HEK293 (cell line): Measurements from ENCODE around the gene USP5.

Source experiments
- EGR2 ChIP-seq: fragments of 450-650 bp; formaldehyde crosslinking; IDR thresholded peaks from 2 replicates; pipeline ENCODE4 v1.5.1; 2016; ENCODE audit warnings: low read depth, missing biosample characterization, missing genetic modification characterization
- FEZF1 ChIP-seq: fragments of 450-650 bp; formaldehyde crosslinking; IDR thresholded peaks from 2 replicates; pipeline ENCODE4 v1.5.1; 2016; ENCODE audit warnings: missing biosample characterization, missing genetic modification characterization
- GLIS2 ChIP-seq: fragments of 450-650 bp; formaldehyde crosslinking; IDR thresholded peaks from 2 replicates; pipeline ENCODE4 v1.5.1; 2016; ENCODE audit warnings: missing biosample characterization, missing genetic modification characterization
- HOXA7 ChIP-seq: sonication (generic); formaldehyde crosslinking; IDR thresholded peaks from 2 replicates; pipeline ENCODE4 v1.8.1; 2022; ENCODE audit warnings: missing genetic modification reagents, borderline replicate concordance
- HOXC10 ChIP-seq: sonication (generic); formaldehyde crosslinking; IDR thresholded peaks from 2 replicates; pipeline ENCODE4 v1.8.1; 2023; ENCODE audit warnings: mild to moderate bottlenecking, missing genetic modification reagents
- KLF16 ChIP-seq: fragments of 450-650 bp; formaldehyde crosslinking; IDR thresholded peaks from 2 replicates; pipeline ENCODE4 v1.5.1; 2017; ENCODE audit warnings: missing biosample characterization, missing genetic modification characterization
- OVOL3 ChIP-seq: fragments of 450-650 bp; formaldehyde crosslinking; IDR thresholded peaks from 2 replicates; pipeline ENCODE4 v1.5.1; 2016; ENCODE audit warnings: missing biosample characterization, missing genetic modification characterization
- PBX3 ChIP-seq: sonication (generic); formaldehyde crosslinking; IDR thresholded peaks from 2 replicates; pipeline ENCODE4 v1.8.1; 2022; ENCODE audit warnings: mild to moderate bottlenecking, moderate library complexity, missing genetic modification reagents
- SCRT1 ChIP-seq: fragments of 450-650 bp; formaldehyde crosslinking; IDR thresholded peaks from 2 replicates; pipeline ENCODE4 v1.5.1; 2016; ENCODE audit warnings: missing biosample characterization, missing genetic modification characterization, borderline replicate concordance
- WT1 ChIP-seq: fragments of 450-650 bp; formaldehyde crosslinking; IDR thresholded peaks from 2 replicates; pipeline ENCODE4 v1.5.1; 2016; ENCODE audit warnings: missing biosample characterization, missing genetic modification characterization
- ZBTB17 ChIP-seq: fragments of 450-650 bp; formaldehyde crosslinking; IDR thresholded peaks from 2 replicates; pipeline ENCODE4 v1.5.1; 2016; ENCODE audit warnings: missing biosample characterization, missing genetic modification characterization
- ZBTB48 ChIP-seq: fragments of 450-650 bp; formaldehyde crosslinking; IDR thresholded peaks from 2 replicates; pipeline ENCODE4 v1.5.1; 2016; ENCODE audit warnings: missing biosample characterization, missing genetic modification characterization
- ZFP3 ChIP-seq: fragments of 450-650 bp; formaldehyde crosslinking; IDR thresholded peaks from 2 replicates; pipeline ENCODE4 v1.5.1; 2016; ENCODE audit warnings: low read depth, missing biosample characterization, missing genetic modification characterization
- ZNF10 ChIP-seq: fragments of 450-650 bp; formaldehyde crosslinking; IDR thresholded peaks from 2 replicates; pipeline ENCODE4 v1.5.1; 2017; ENCODE audit warnings: missing biosample characterization, missing genetic modification characterization
- ZNF132 ChIP-seq: fragments of 450-650 bp; formaldehyde crosslinking; IDR thresholded peaks from 2 replicates; pipeline ENCODE4 v1.5.1; 2017; ENCODE audit warnings: missing biosample characterization, missing genetic modification characterization, borderline replicate concordance
- ZNF169 ChIP-seq: fragments of 450-650 bp; formaldehyde crosslinking; IDR thresholded peaks from 2 replicates; pipeline ENCODE4 v1.5.1; 2016; ENCODE audit warnings: missing biosample characterization, missing genetic modification characterization
- ZNF184 ChIP-seq: fragments of 450-650 bp; IDR thresholded peaks from 2 replicates; pipeline ENCODE4 v1.5.1; 2018; ENCODE audit warnings: missing biosample characterization, mild to moderate bottlenecking, missing genetic modification characterization
- ZNF239 ChIP-seq: fragments of 450-650 bp; formaldehyde crosslinking; IDR thresholded peaks from 2 replicates; pipeline ENCODE4 v1.5.1; 2016; ENCODE audit warnings: missing biosample characterization, missing genetic modification characterization
- ZNF280D ChIP-seq: fragments of 450-650 bp; formaldehyde crosslinking; IDR thresholded peaks from 2 replicates; pipeline ENCODE4 v1.5.1; 2016; ENCODE audit warnings: missing biosample characterization, missing genetic modification characterization
- ZNF324 ChIP-seq: fragments of 450-650 bp; formaldehyde crosslinking; IDR thresholded peaks from 2 replicates; pipeline ENCODE4 v1.5.1; 2016; ENCODE audit warnings: missing biosample characterization, missing genetic modification characterization
- ZNF423 ChIP-seq: fragments of 450-650 bp; formaldehyde crosslinking; IDR thresholded peaks from 2 replicates; pipeline ENCODE4 v1.5.1; 2016; ENCODE audit warnings: missing biosample characterization, missing genetic modification characterization
- ZNF514 ChIP-seq: fragments of 450-650 bp; formaldehyde crosslinking; IDR thresholded peaks from 2 replicates; pipeline ENCODE4 v1.5.1; 2016; ENCODE audit warnings: missing biosample characterization, missing genetic modification characterization
- ZNF548 ChIP-seq: fragments of 450-650 bp; formaldehyde crosslinking; IDR thresholded peaks from 2 replicates; pipeline ENCODE4 v1.5.1; 2016; ENCODE audit warnings: missing biosample characterization, missing genetic modification characterization
- ZNF555 ChIP-seq: fragments of 450-650 bp; formaldehyde crosslinking; conservative IDR thresholded peaks from 2 replicates; pipeline ENCODE4 v1.5.1; 2017; ENCODE audit warnings: missing biosample characterization, mild to moderate bottlenecking, missing genetic modification characterization, inconsistent platforms
- ZNF560 ChIP-seq: fragments of 450-650 bp; formaldehyde crosslinking; IDR thresholded peaks from 2 replicates; pipeline ENCODE4 v1.5.1; 2017; ENCODE audit warnings: missing biosample characterization, missing genetic modification characterization, borderline replicate concordance
- ZNF571 ChIP-seq: fragments of 450-650 bp; formaldehyde crosslinking; IDR thresholded peaks from 2 replicates; pipeline ENCODE4 v1.5.0; 2017; ENCODE audit warnings: missing biosample characterization, missing genetic modification characterization
- ZNF585B ChIP-seq: fragments of 450-650 bp; formaldehyde crosslinking; IDR thresholded peaks from 2 replicates; pipeline ENCODE4 v1.5.1; 2016; ENCODE audit warnings: missing biosample characterization, missing genetic modification characterization
- ZNF624 ChIP-seq: fragments of 450-650 bp; formaldehyde crosslinking; IDR thresholded peaks from 2 replicates; pipeline ENCODE4 v1.5.1; 2017; ENCODE audit warnings: missing biosample characterization, missing genetic modification characterization
- ZNF629 ChIP-seq: fragments of 450-650 bp; formaldehyde crosslinking; IDR thresholded peaks from 2 replicates; pipeline ENCODE4 v1.5.1; 2017; ENCODE audit warnings: missing biosample characterization, missing genetic modification characterization
- ZNF639 ChIP-seq: fragments of 450-650 bp; formaldehyde crosslinking; IDR thresholded peaks from 2 replicates; pipeline ENCODE4 v1.5.1; 2016; ENCODE audit warnings: missing biosample characterization, missing genetic modification characterization
- ZNF664 ChIP-seq: fragments of 450-650 bp; formaldehyde crosslinking; IDR thresholded peaks from 2 replicates; pipeline ENCODE4 v1.5.1; 2016; ENCODE audit warnings: missing biosample characterization, missing genetic modification characterization
- ZNF76 ChIP-seq: fragments of 450-650 bp; formaldehyde crosslinking; IDR thresholded peaks from 2 replicates; pipeline ENCODE4; 2016; ENCODE audit warnings: low read depth, missing biosample characterization, missing genetic modification characterization, borderline replicate concordance
- ZSCAN18 ChIP-seq: fragments of 450-650 bp; formaldehyde crosslinking; IDR thresholded peaks from 2 replicates; pipeline ENCODE4 v1.5.1; 2016; ENCODE audit warnings: missing biosample characterization, missing genetic modification characterization
- ZSCAN23 ChIP-seq: fragments of 450-650 bp; formaldehyde crosslinking; IDR thresholded peaks from 2 replicates; pipeline ENCODE4 v1.5.1; 2016; ENCODE audit warnings: missing biosample characterization, missing genetic modification characterization
- ZSCAN30 ChIP-seq: fragments of 450-650 bp; IDR thresholded peaks from 2 replicates; pipeline ENCODE4 v1.5.1; 2018; ENCODE audit warnings: missing biosample characterization, mild to moderate bottlenecking, missing genetic modification characterization, moderate library complexity

The USP5 gene

GRCh38 chr12:6872073-6873048, 20.4 kb downstream of the USP5 start (continued):
- 0 out of 2 replicates have a peak, but pooled peaks have one; percentile 58 for TF ChIP-seq PBX3 (CRISPR knock-in tag)
- TF ChIP-seq ZNF514 (tag by site-specific recombination), result no peak
- TF ChIP-seq ZSCAN18 (tag by site-specific recombination), result no peak
- no peak for TF ChIP-seq ZSCAN23 (tag by site-specific recombination)
- peak; percentile 63; the same call in 1 of the 2 replicates for TF ChIP-seq ZNF639 (tag by site-specific recombination)
- no peak for TF ChIP-seq ZNF239
- TF ChIP-seq ZNF548, result no peak
- TF ChIP-seq ZNF324 (tag by site-specific recombination), result no peak
- TF ChIP-seq SCRT1 (tag by site-specific recombination), result no peak
- TF ChIP-seq HOXC10 (CRISPR knock-in tag), result 0 out of 2 replicates have a peak, but pooled peaks have one; percentile 30
- no peak for TF ChIP-seq ZNF10 (tag by site-specific recombination)
- TF ChIP-seq FEZF1 (tag by site-specific recombination), result no peak
- no peak for TF ChIP-seq ZNF169 (tag by site-specific recombination)
- no peak for TF ChIP-seq OVOL3 (tag by site-specific recombination)
- TF ChIP-seq ZNF555, result no peak
- TF ChIP-seq EGR2 (tag by site-specific recombination), result peak; percentile 25; the same call in 1 of the 2 replicates
- TF ChIP-seq ZFP3 (tag by site-specific recombination), result no peak
- TF ChIP-seq ZNF560, result no peak
- TF ChIP-seq ZNF76 (tag by site-specific recombination), result no peak
- no peak for TF ChIP-seq ZNF132 (tag by site-specific recombination)
- TF ChIP-seq ZNF664 (tag by site-specific recombination), result no peak
- TF ChIP-seq ZNF280D (tag by site-specific recombination), result no peak
- TF ChIP-seq ZNF423, result no peak; the same call in 1 of the 2 replicates
- peak; percentile 94 for TF ChIP-seq KLF16 (tag by site-specific recombination)
- no peak for TF ChIP-seq ZNF585B
- peak; percentile 43 for TF ChIP-seq ZNF629 (tag by site-specific recombination)
- TF ChIP-seq ZNF571, result no peak
- TF ChIP-seq HOXA7 (CRISPR knock-in tag), result no peak
- no peak; the same call in 1 of the 2 replicates for TF ChIP-seq ZBTB17 (tag by site-specific recombination)
- no peak for TF ChIP-seq ZNF184 (tag by site-specific recombination)
- TF ChIP-seq ZSCAN30, result no peak; the same call in 1 of the 2 replicates
- no peak for TF ChIP-seq ZNF624 (tag by site-specific recombination)
- peak; percentile 95 for TF ChIP-seq ZBTB48 (tag by site-specific recombination)
- peak; percentile 84 for TF ChIP-seq GLIS2 (tag by site-specific recombination)
- TF ChIP-seq WT1 (tag by site-specific recombination), result peak; percentile 42; the same call in 1 of the 2 replicates
